ENCODE results near the gene RHBDF2.
"Not testable (repeated sequence)": the region's sequence is repeated elsewhere in the genome, so short reads cannot be mapped to it uniquely, and the experiment has no call there.

The RHBDF2 gene

GRCh38 chr17:76538281-76538931 lies 37.2 kb upstream of the RHBDF2 start:
- DNase-seq (ENCODE audit: low read depth): no peak

GRCh38 chr17:76537578-76538280 lies 36.5 kb upstream of the RHBDF2 start, which contains the start of gene CYGB:
Gene CYGB (minus strand): TSS chr17:76537709. CDS start chr17:76537542, 167 bp downstream.
- no peak for DNase-seq (ENCODE audit: low read depth)

GRCh38 chr17:76537288-76537577 lies 36.0 kb upstream of the RHBDF2 start:
- no peak for DNase-seq (ENCODE audit: low read depth)

GRCh38 chr17:76536511-76537287 lies 35.5 kb upstream of the RHBDF2 start:
- DNase-seq (ENCODE audit: low read depth): no peak

DNA sequence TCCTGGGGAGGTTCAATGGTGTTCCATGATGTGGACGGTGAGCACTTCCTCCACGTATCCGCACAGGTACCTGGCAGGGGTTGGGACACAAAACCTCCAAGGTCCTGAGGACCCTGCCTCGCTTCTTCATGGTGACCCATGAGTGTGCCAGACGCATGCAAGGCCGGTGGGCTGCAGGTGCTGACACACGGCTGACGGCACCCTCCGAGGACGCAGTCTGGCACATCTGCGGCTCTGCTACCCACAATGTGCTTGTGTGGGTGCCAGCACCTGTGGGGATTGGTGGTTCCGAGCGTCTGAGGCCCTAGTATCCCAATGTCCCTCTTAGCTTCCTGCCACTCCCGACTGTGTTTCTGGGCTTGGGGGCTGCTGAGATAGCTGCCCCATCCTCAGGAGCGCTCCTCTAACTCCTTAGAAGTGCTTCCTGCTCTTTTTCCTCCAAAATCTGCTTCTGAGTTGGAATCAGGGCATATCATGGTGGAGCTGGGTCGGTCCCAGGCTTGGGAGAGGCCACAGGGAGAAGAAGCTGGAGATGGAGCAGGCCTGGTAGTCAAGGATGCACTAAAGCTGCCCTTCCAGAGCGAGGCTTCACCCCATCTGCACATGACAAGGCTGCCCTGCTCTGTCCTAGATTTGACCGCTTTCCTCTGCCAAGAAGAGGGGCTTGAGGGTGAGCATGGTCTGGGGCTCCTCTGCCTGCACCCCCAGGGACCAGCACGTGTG lies 34.7 kb upstream of the RHBDF2 start:
- no peak for DNase-seq (ENCODE audit: low read depth)

DNA sequence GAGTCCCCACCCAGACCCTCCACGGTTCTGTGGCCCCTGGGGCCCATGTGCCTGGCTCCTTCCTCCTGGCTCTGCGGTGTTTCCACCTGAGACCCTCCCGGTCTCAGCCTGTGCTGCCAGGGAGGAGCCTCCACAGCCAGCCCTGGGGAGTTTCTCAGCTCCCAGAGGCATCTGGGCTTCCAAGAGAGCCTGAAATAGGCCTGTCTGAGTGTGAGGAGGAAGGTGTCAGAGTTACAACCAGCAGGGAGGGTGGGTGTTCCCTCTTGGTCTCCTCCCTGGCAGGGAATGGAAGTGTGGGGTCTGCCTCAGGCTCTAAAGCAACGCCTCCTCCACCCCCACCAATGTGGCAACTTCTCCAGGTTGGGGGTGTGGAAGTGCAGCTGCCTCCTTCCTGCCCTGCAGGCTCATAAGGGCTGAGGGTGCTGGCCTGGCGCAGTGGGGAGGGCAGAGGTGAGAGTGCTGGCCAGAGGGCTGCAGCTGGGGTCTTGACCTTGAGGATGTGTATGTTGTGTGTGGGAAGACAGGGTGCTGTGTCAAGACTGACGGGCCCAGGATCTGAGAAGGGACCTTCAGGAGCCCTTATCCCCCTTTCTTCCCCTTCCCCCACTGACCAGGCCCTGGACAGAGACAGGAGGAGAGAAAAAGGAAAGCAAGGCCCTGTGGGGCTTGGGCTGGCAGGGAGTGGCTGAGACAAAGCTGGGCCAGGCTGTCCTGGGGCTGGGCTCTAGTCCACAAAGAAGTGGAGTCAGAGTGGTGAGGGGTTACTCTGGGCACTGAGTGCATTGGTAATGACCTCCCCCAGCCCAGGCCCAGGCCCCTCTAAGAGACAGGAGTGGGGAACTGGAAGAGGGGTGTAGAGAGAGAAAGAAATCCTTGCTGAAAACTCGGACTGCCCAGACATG lies 33.9 kb upstream of the RHBDF2 start:
- DNase-seq (ENCODE audit: low read depth): no peak

GRCh38 chr17:76533640-76534359 lies 32.6 kb upstream of the RHBDF2 start:
- DNase-seq (ENCODE audit: low read depth): not testable (repeated sequence)

DNA sequence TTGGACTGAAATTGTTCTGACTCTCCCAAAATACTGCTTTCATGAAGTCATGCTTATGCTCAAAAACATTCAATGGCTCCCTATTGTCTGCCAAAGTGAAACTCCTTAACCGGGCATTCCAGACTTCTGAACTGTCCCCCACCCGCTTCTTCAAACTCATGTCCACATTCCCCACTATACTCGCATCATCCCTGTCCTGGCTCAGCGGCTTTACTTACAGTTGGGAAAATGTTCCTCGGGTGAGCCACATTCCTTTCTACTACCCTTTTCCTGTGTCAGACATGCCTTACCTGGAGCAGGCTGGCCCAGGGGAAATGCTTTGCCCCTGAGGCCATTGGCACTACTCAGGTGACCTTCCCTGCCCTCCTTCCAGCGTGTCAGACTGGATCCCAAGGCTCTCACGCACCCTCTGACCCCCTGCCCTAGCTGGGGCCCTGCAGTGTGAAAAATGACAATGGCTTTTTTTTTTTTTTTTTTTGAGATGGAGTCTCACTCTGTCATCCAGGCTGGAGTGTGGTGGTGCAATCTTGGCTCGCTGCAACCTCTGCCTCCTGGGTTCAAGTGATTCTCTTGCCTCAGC lies 30.9 kb upstream of the RHBDF2 start:
- no peak for DNase-seq (ENCODE audit: low read depth)

- no peak for DNase-seq (ENCODE audit: low read depth)
Observed at GRCh38 chr17:76531486-76532038, 30.3 kb upstream of the RHBDF2 start.

DNA sequence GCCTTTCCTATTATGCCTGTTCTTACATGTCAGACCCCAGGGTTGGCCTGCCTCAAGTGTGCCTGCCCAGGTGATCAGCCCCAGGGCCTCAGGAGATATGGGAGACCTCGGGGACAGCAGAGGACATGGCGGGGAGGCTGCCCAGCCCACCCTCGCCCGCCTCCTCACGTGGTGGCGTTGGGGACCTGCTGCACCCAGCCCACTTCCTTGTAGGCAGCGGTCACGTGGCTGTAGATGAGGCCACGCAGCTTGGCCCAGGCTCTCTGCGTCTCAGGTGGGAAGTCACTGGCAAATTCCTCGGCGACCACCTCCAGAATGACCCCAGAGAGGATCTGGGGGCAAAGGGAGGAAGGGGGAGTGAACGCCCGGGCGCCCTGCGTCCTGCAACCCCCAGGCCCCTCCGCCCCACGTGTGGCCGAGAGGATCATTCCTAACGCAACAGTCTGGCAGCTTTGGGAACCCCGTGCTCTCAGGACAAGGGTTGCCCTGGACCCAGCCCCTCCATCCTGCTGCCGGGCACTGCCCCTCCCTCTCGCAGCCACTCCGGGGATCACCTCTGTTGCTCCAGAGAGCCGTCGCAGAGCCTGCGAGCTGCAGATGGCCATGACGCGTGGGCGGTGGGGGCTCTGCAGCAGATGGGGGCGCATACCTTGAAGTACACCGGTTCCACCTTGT lies 29.7 kb upstream of the RHBDF2 start:
- no peak for DNase-seq (ENCODE audit: low read depth)

DNA sequence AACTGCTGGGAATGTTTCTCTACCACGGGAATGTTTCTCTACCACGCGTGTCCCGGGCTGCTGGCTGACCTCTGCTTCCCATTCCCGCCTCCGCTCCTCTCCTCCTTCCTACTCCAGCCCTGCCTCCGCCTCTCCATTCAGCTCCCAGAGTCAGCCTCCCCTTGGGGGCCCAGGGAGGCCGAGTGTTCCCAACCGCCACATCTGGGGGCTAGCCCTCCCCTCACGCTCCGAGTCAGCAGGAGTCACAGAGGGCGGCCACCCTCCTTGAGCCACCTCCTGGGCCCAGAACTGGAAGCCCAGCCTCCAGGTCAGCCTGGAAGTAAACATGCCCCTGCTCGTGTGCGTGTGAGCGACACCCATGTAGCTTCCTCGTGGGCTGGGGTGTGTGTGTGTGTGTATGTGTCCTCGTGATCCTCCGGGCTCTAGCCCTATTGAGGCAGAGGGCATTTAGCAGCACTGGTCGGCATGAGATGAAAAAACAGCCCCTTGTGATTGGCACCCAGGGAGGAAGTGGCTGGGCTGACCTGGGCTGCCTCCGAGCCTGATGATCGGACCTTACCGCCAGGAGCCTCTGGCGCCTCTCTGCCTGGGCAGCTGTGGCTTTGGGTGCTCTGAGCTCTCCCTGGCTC lies 29.0 kb upstream of the RHBDF2 start:
- DNase-seq (ENCODE audit: low read depth): no peak

- DNase-seq (ENCODE audit: low read depth): no peak
Observed at GRCh38 chr17:76529224-76530094, 28.2 kb upstream of the RHBDF2 start.

GRCh38 chr17:76528528-76529223 lies 27.5 kb upstream of the RHBDF2 start:
- DNase-seq (ENCODE audit: low read depth): no peak

- no peak for DNase-seq (ENCODE audit: low read depth)
Observed at GRCh38 chr17:76528156-76528527, 26.9 kb upstream of the RHBDF2 start.

GRCh38 chr17:76527430-76528111 lies 26.3 kb upstream of the RHBDF2 start:
- DNase-seq (ENCODE audit: low read depth): no peak

GRCh38 chr17:76527016-76527415 lies 25.8 kb upstream of the RHBDF2 start:
- not testable (repeated sequence) for DNase-seq (ENCODE audit: low read depth)

DNA sequence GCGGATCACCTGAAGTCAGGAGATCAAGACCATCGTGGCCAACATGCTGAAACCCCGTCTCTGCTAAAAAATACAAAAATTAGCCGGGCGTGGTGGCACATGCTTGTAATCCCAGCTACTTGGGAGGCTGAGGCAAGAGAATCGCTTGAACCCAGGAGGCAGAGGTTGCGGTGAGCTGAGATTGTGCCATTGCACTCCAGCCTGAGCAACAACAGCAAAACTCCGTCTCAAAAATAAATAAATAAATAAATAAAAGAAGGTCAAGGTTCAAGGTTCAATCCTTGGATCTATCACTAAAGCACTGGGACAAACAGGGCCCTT lies 24.2 kb upstream of the RHBDF2 start:
- not testable (repeated sequence) for DNase-seq (ENCODE audit: low read depth)

All from stimulated activated CD8-positive, alpha-beta memory T cell treated with anti-CD3 and anti-CD28 coated beads, Interleukin-15, amount 100 ng/mL, for 24 hours (primary cell).